Neuronal stem cell (in vitro differentiated cells): ENCODE results near the gene ATL2.

Source experiments
- DNase-seq: peaks from one replicate; pipeline ENCODE4 v3.0.0-alpha.2; 2013; ENCODE audit warnings: low spot score
- H2AFZ ChIP-seq: one replicate; pipeline ENCODE4 v1.6.1; 2013; ENCODE audit warnings: mild to moderate bottlenecking, low read length, inconsistent platforms
- H2AK5ac ChIP-seq: 2 replicates; pipeline ENCODE4 v1.6.1; 2013; ENCODE audit warnings: low read depth, mild to moderate bottlenecking, inconsistent platforms, low read length, moderate library complexity, mixed read lengths
- H2BK120ac ChIP-seq: 2 replicates; pipeline ENCODE4 v1.6.1; 2013; ENCODE audit warnings: low read depth, mild to moderate bottlenecking, inconsistent platforms, low read length, moderate library complexity, mixed read lengths
- H2BK12ac ChIP-seq: one replicate; pipeline ENCODE4 v1.6.1; 2013; ENCODE audit warnings: low read length, inconsistent platforms
- H2BK15ac ChIP-seq: 2 replicates; pipeline ENCODE4 v1.6.1; 2013; ENCODE audit warnings: mild to moderate bottlenecking, low read length, inconsistent platforms, mixed read lengths
- H2BK5ac ChIP-seq: one replicate; pipeline ENCODE4 v1.6.1; 2013; ENCODE audit warnings: inconsistent platforms, mild to moderate bottlenecking, low read length, moderate library complexity
- H3K14ac ChIP-seq: one replicate; pipeline ENCODE4 v1.6.1; 2013; ENCODE audit warnings: low read length, inconsistent platforms
- H3K18ac ChIP-seq: 2 replicates; pipeline ENCODE4 v1.6.1; 2013; ENCODE audit warnings: low read length, inconsistent platforms
- H3K23ac ChIP-seq: 2 replicates; pipeline ENCODE4 v1.6.1; 2013; ENCODE audit warnings: low read depth, mild to moderate bottlenecking, mixed read lengths, low read length, inconsistent platforms; ENCODE audit not compliant: poor library complexity
- H3K27ac ChIP-seq: replicated peaks from 3 replicates; pipeline ENCODE4 v1.5.1; 2013; ENCODE audit warnings: low read length, inconsistent platforms
- H3K27me3 ChIP-seq, 3 experiments: 2 replicates each; pipeline ENCODE4 v1.6.1; 2013; ENCODE audit warnings: low read length in 3 of 3, mild to moderate bottlenecking in 2 of 3, inconsistent platforms in 1 of 3, low read depth in 1 of 3, mixed read lengths in 1 of 3, moderate library complexity in 1 of 3; ENCODE audit not compliant: control insufficient read depth in 3 of 3, insufficient read depth in 3 of 3
- H3K36me3 ChIP-seq, 2 donors: replicated peaks in 1 of 2; 2 replicates each; pipeline ENCODE4 v1.6.1; 2013; ENCODE audit warnings: low read length in 2 of 2; ENCODE audit not compliant: control insufficient read depth in 2 of 2, insufficient read depth in 2 of 2
- H3K4ac ChIP-seq: 2 replicates; pipeline ENCODE4 v1.6.1; 2013; ENCODE audit warnings: inconsistent platforms, mild to moderate bottlenecking, low read length, moderate library complexity
- H3K4me1 ChIP-seq, 2 donors: 1 replicate in 1 of 2; 2 replicates in 1 of 2; pipeline ENCODE4 v1.6.1; 2013; ENCODE audit warnings: low read length in 2 of 2, low read depth in 1 of 2; ENCODE audit not compliant: control insufficient read depth in 2 of 2, insufficient read depth in 1 of 2
- H3K4me2 ChIP-seq: one replicate; pipeline ENCODE4 v1.6.1; 2013; ENCODE audit warnings: mild to moderate bottlenecking, low read length, inconsistent platforms; ENCODE audit not compliant: insufficient read depth, poor library complexity, severe bottlenecking
- H3K4me3 ChIP-seq, 2 donors: 2 replicates each; pipeline ENCODE4 v1.5.1; 2013; ENCODE audit warnings: low read length in 2 of 2, mild to moderate bottlenecking in 2 of 2, inconsistent platforms in 1 of 2, moderate library complexity in 1 of 2
- H3K79me1 ChIP-seq: one replicate; pipeline ENCODE4 v1.6.1; 2013; ENCODE audit warnings: low read depth, mild to moderate bottlenecking, inconsistent platforms, low read length, moderate library complexity
- H3K9ac ChIP-seq: one replicate; pipeline ENCODE4 v1.6.1; 2013; ENCODE audit warnings: mild to moderate bottlenecking, low read depth, low read length, inconsistent platforms; ENCODE audit not compliant: poor library complexity
- H3K9me3 ChIP-seq, 2 donors: replicated peaks in 1 of 2; 2 replicates each; pipeline versions ENCODE3 to v1.6.1; 2013; ENCODE audit warnings: low read length in 2 of 2, mild to moderate bottlenecking in 2 of 2, inconsistent platforms in 1 of 2, low read depth in 1 of 2, mixed read lengths in 1 of 2, moderate library complexity in 1 of 2; ENCODE audit not compliant: control insufficient read depth in 2 of 2, insufficient read depth in 1 of 2
- H4K8ac ChIP-seq: one replicate; pipeline ENCODE4 v1.6.1; 2013; ENCODE audit warnings: low read depth, mild to moderate bottlenecking, inconsistent platforms, low read length, moderate library complexity
- H4K91ac ChIP-seq: one replicate; pipeline ENCODE4 v1.6.1; 2013; ENCODE audit warnings: low read length, low read depth, mild to moderate bottlenecking, inconsistent platforms; ENCODE audit not compliant: poor library complexity
- WGBS, 2 donors: extraction: QIAGEN DNeasy Blood & Tissue Kit; methylation state at CpG; one replicate each; pipeline ENCODE4 v1.1.7; 2013; ENCODE audit warnings: missing lambda C conversion rate in 2 of 2, mixed read lengths in 1 of 2; ENCODE audit not compliant: insufficient read length in 2 of 2, insufficient replicate concordance in 1 of 2; ENCODE audit errors: extremely low coverage in 2 of 2; 5-methylcytosine and 5-hydroxymethylcytosine counted together

ATL2 gene

DNA sequence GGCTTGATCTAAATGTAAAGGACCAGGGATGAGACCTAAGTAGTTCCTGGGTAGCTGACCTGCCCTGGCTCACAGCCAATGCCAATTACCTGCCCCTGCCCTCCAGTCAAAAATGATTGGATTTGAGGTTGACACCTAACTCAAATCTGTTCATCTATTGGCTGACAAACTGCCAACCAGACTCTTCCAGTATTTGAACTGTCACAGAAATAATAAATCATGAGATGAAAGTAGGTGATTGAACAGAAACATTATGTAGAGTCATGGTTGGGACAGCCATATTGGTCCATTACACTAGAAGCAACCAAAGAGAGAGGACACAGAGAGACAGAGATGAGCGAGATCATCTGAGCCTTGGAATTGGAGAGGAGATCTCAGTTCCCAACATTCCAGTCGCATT is 109.1 kb downstream of the ATL2 start:
- Histone ChIP-seq H3K18ac (no peak overlapping the region), H3K27ac (no peak overlapping the region), H4K91ac (no peak overlapping the region), H3K4me1 (no peaks in the 10 kb centered on the region), H2AK5ac (no peak overlapping the region), H3K36me3 (no peaks in the 10 kb centered on the region), H3K9ac (no peak overlapping the region), H2AFZ (no peak overlapping the region), H3K27me3 (peaks cover 0 to 7% (median 0%) of the 10 kb centered on the region in 3 experiments), H3K4me2 (no peak overlapping the region), H2BK15ac (no peak overlapping the region), H2BK120ac (no peak overlapping the region), H3K4me3 (no peak overlapping the region), H3K4ac (no peak overlapping the region), H3K14ac (no peak overlapping the region), H4K8ac (no peak overlapping the region), H3K9me3 (no peaks in the 10 kb centered on the region), H2BK12ac (no peak overlapping the region), H3K79me1 (no peaks in the 10 kb centered on the region), H3K23ac (no peak overlapping the region), H2BK5ac (no peak overlapping the region)
- no CpG with 5 or more reads among the region's 2 CpGs for WGBS, 2 donors
- no peak for DNase-seq

DNA sequence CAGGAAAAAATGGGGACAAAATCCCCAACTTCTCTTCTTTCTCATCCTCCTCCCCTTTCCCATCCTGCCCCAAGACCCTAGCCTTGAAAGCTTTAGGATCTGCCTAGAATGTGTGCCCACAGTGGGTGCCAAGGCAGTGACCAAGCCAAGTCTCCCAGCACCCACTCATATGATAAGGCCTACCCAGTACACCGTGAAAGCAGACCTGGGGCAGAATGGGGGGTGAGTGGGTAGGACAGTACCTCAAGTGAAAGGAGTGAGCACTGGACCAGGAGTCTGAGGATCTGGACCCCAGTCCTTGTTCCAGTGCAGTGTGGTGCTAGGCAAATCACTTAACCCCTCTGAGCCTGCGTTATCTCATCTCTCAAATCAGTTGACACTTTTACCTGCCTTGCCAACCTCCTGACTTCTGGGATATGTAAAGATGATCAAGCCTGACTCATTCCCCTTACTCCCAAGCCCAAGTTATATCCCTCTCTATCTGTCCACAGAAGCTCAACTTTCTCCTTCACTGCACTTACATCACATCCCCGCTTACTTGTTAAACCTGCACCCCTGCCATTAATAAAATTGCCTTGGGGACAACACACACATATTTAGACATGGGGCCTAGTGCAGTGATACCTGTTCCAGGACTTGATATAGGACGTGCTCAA is 109.7 kb downstream of the ATL2 start:
- Histone ChIP-seq H2BK120ac (no peak overlapping the region), H4K8ac (no peak overlapping the region), H2BK12ac (no peak overlapping the region), H2BK5ac (no peak overlapping the region), H2AK5ac (peak overlapping the region; percentile 68), H3K4ac (no peak overlapping the region), H3K9me3 (peaks cover 0 to 1% of the 10 kb centered on the region in 2 donors), H3K27ac (no peak overlapping the region), H3K14ac (no peak overlapping the region), H2BK15ac (no peak overlapping the region), H3K18ac (no peak overlapping the region), H3K27me3 (peaks cover 0 to 7% (median 0%) of the 10 kb centered on the region in 3 experiments), H3K4me3 (no peak overlapping the region), H3K4me1 (peaks cover 1 to 3% of the 10 kb centered on the region in 2 donors), H3K9ac (no peak overlapping the region), H3K4me2 (no peak overlapping the region), H3K79me1 (no peaks in the 10 kb centered on the region), H2AFZ (no peak overlapping the region), H4K91ac (no peak overlapping the region), H3K23ac (no peak overlapping the region), H3K36me3 (no peaks in the 10 kb centered on the region)
- WGBS, 2 donors: no CpG with 5 or more reads among the region's 4 CpGs
- no peak for DNase-seq

DNA sequence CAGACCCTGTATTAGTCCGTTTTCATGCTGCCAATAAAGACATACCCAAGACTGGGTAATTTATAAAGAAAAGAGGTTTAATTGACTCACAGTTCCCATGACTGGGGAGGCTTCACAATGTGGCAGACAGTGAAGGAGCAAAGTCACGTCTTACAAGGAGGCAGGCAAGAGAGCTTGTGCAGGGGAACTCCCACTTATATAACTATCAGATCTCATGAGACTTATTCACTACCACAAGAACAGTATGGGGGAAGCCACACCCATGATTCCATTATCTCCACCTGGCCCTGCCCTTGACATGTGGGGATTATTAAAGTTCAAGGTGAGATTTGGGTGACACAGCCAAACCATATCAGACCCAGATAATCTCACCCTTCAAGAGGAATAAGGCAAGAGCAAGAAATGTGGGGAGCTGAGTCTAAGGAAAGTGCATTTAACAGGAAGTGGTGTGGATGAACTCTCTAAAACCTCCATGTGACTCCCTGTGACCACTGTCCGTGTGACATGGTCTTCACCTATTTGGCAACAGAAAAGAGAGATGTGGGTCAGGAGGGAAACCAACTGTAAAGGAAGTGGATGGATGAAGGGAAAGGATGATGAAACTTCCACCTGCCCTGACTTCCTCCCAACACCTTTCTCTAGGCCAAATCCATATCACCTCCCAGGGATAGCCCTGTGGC is 110.6 kb downstream of the ATL2 start:
- Histone ChIP-seq H3K4me3 (no peak overlapping the region), H2AFZ (no peak overlapping the region), H3K4me1 (peaks cover 2 to 4% of the 10 kb centered on the region in 2 donors), H3K18ac (no peak overlapping the region), H3K9me3 (peaks cover 0 to 2% of the 10 kb centered on the region in 2 donors), H3K4me2 (no peak overlapping the region), H3K27me3 (peaks cover 0 to 11% (median 0%) of the 10 kb centered on the region in 3 experiments), H3K36me3 (no peaks in the 10 kb centered on the region), H4K8ac (no peak overlapping the region), H2AK5ac (peak overlapping the region; percentile 68), H4K91ac (no peak overlapping the region), H2BK15ac (no peak overlapping the region), H3K27ac (no peak overlapping the region), H3K23ac (no peak overlapping the region), H3K79me1 (no peaks in the 10 kb centered on the region), H3K4ac (no peak overlapping the region), H3K9ac (no peak overlapping the region), H2BK5ac (no peak overlapping the region), H2BK12ac (no peak overlapping the region), H3K14ac (no peak overlapping the region), H2BK120ac (no peak overlapping the region)
- DNase-seq: no peak
- WGBS, 2 donors: no CpG with 5 or more reads among the region's 3 CpGs

DNA sequence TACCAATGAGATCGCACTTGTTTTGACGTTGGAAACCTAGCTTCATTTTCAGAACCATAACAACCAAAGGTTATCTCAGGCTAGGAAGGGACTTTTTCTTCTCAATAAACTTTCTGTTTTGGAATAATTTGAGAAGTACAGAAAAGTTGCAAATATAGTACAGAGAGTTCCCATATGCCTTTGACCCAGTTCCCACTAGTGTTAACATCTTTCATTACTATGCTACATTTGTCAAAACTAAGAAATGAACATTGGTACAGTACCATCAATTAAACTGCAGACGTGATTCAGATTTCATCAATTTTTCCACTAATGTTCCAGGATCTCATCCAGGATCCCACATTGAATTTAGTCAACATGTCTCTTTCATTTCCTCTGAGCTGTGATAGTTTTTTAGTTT is 111.6 kb downstream of the ATL2 start:
- Histone ChIP-seq H4K91ac (no peak overlapping the region), H3K9ac (no peak overlapping the region), H3K27me3 (peaks cover 0 to 13% (median 0%) of the 10 kb centered on the region in 3 experiments), H3K4ac (no peak overlapping the region), H3K4me2 (no peak overlapping the region), H3K36me3 (no peaks in the 10 kb centered on the region), H3K18ac (no peak overlapping the region), H2AK5ac (no peak overlapping the region), H3K4me3 (no peak overlapping the region), H2BK120ac (no peak overlapping the region), H3K4me1 (peaks cover 2 to 4% of the 10 kb centered on the region in 2 donors), H3K14ac (no peak overlapping the region), H4K8ac (no peak overlapping the region), H3K23ac (no peak overlapping the region), H3K27ac (no peak overlapping the region), H2BK15ac (no peak overlapping the region), H3K9me3 (peaks cover 0 to 2% of the 10 kb centered on the region in 2 donors), H2BK12ac (no peak overlapping the region), H2AFZ (no peak overlapping the region), H2BK5ac (no peak overlapping the region), H3K79me1 (no peaks in the 10 kb centered on the region)
- no peak for DNase-seq
- WGBS, 2 donors: no CpG with 5 or more reads among the region's 3 CpGs
